Measurements from ENCODE around the gene CACNA2D4. TPM values are rescaled to one million over a fixed set of nuclear protein-coding genes. Genes with fewer than 3 reads are reported as not detected.
A peak's percentile ranks its signal among the peaks of the same experiment; 100 is the strongest.

CACNA2D4 gene
- total and polyA plus RNA-seq, 5 donors = 1.0 to 3.0 (median 1.4) TPM

DNA sequence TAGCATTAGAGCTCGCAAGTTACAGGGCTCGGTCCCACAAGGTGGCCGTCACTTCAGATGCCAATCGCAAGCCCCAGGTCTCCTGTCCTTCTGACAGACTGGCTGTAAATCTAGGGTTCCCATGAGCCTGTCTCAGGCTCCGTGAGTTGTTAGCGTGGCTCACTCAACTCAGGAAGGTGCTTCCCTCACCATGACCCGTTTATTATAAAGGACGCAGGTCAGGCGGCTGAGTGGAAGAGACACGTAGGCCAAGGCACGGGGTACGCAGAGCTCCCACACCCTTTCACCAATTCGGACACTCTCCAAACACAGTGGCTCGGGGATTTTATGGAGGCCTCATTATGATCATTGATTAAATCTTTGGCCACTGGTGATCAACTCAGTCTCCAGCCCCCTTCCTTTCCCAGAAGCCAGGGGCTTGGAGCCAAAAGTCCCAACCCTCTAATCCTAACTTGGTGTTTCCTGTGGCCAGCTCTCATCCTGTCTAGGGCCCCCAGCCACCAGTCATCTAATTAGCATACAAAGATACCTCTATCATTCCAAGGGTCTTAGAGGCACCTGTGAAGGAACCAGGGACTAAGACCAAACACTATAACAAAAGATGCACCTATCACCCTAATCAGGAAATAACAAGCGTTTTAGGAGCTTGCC lies 123.9 kb downstream of the CACNA2D4 start:
- Histone ChIP-seq H3K4me1 (ENCODE audit: control insufficient read depth, insufficient read depth, low read length) (no peaks in the 10 kb centered on the region), H3K4me3 (ENCODE audit: low read length) (no peak overlapping the region), H3K27me3 (ENCODE audit: control insufficient read depth, insufficient read depth) (no peaks in the 10 kb centered on the region), H3K9me3 (ENCODE audit: control insufficient read depth, low read length) (no peaks in the 10 kb centered on the region), H3K27ac (ENCODE audit: low read length) (peak overlapping the region; percentile 31)
- no peak for DNase-seq
- ATAC-seq = no peak
- WGBS = 77% methylated on average over 15 of the region's 15 CpGs
- intact Hi-C loops (cut with DNase I) = loop anchor here in 1 of 4 donors (2.0 kb wide), 1 partner anchor 142 kb away; no protein-coding TSS in a partner anchor

DNA sequence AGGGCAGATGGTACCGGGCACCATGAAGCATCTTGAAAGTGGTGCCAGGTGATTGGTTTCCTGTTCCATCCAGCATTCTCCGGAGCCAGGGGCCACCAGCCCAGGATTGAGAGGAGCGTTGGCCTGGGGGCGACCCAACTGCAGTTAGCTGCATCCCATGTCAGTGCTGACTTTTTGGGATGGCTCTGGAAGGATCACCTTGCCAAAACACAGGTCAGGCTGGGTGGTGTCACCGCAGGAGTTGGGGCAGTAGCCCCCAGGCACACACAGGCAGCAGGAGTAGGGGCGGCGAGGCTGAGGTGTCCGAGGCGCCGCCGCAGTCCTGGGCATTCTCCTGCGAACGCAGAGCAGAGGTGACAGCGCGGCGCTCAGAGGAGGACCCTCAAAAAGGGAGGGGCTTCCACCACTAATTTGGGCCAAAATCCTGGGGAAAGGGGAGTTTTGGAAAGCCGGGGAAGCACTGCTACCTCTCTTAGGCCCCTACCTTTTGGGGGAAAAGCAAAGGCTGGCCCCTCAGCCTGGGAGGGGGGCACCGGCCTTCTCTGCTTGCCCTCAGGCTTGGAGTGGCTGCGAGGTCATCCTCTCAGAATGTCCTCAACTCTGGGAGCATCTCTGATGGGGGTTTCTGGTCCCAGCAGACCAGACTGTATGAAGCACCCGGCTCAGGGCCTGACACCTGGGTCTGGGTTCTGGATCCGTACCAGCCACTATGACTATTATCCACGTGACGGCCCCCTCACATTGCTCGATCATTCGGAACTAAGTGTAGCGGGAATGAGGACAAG lies 124.8 kb downstream of the CACNA2D4 start:
- ATAC-seq = no peak
- Histone ChIP-seq H3K27ac (ENCODE audit: low read length) (peak overlapping the region; percentile 31), H3K27me3 (ENCODE audit: control insufficient read depth, insufficient read depth) (no peaks in the 10 kb centered on the region), H3K4me3 (ENCODE audit: low read length) (no peak overlapping the region), H3K9me3 (ENCODE audit: control insufficient read depth, low read length) (no peaks in the 10 kb centered on the region), H3K4me1 (ENCODE audit: control insufficient read depth, insufficient read depth, low read length) (no peaks in the 10 kb centered on the region)
- intact Hi-C loops (cut with DNase I) = loop anchor here in 1 of 4 donors (2.0 kb wide), 1 partner anchor 141 kb away; no protein-coding TSS in a partner anchor
- 90% methylated on average over 26 of the region's 26 CpGs for WGBS
- no peak for DNase-seq

DNA sequence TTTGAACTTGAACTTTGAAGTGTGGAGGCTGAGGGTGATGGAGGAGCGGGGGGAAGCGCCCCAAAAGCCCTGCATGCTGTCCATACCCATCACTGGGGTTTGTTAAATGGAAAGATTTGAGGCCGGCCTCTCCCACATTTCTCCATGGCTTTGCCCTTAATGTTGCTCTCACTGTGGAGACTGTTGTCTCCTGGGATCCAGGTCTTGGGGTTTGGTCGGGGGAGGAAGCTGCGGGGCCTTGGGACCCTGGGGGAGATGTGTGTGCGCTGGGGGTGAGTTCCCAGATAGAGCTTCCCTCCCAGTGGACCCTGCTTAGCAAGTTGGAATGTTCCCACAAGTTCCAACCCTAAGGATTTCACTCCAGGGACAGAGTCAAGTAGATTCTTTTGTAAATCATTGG lies 126.0 kb downstream of the CACNA2D4 start:
- intact Hi-C loops (cut with DNase I) = no loop called here
- Histone ChIP-seq H3K4me3 (ENCODE audit: low read length) (no peak overlapping the region), H3K27ac (ENCODE audit: low read length) (no peak overlapping the region), H3K9me3 (ENCODE audit: control insufficient read depth, low read length) (no peaks in the 10 kb centered on the region), H3K4me1 (ENCODE audit: control insufficient read depth, insufficient read depth, low read length) (no peaks in the 10 kb centered on the region), H3K27me3 (ENCODE audit: control insufficient read depth, insufficient read depth) (no peaks in the 10 kb centered on the region)
- no peak for DNase-seq
- 71% methylated on average over 6 of the region's 6 CpGs for WGBS
- no peak for ATAC-seq

DNA sequence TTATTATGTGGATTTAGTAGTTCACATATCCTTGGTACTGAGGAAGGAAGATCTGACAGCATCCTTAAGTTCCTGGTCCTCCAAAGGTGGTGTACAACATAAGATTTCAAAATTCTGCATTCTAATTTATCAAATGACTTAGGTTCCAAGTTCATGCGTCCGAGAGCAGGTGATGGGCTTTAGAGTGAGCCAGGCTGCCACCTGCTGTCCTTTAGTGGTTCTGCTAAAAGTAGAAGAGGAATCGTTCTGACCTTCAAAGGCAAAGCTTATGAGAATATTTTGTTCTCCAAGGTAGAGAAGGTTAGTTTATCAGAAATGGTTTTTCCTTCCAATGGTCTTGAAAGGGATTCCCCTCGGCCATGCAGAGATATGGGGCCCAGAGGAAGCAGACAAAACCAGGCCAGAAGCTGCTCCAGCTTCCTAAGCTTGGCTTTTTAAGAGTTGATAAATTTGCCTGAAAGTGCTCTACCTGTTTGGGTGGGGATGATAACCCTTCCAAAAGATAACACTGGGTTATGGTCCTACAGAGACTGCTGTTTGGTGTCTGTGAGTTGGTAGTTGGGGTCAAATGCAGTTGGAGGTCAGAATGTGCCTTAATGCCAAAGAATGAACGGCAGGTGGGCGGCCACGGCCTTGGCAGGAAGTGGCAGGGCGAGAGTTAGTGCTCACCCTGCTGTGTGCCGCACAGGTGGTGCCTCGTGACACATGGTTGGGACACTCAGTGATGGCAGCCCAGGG lies 127.2 kb downstream of the CACNA2D4 start:
- ATAC-seq (peak in 1 of 2 donors; percentile 20), DNase-seq (peak in 2 of 3 donors; percentile 59 to 83)
- intact Hi-C loops (cut with DNase I) = loop anchor here in 3 of 4 donors (2.0 kb wide), 1 partner anchor 138 kb away; no protein-coding TSS in a partner anchor
- 46% methylated on average over 10 of the region's 10 CpGs for WGBS
- Histone ChIP-seq H3K27me3 (ENCODE audit: control insufficient read depth, insufficient read depth) (no peaks in the 10 kb centered on the region), H3K4me3 (ENCODE audit: low read length) (no peak overlapping the region), H3K9me3 (ENCODE audit: control insufficient read depth, low read length) (no peaks in the 10 kb centered on the region), H3K27ac (ENCODE audit: low read length) (no peak overlapping the region), H3K4me1 (ENCODE audit: control insufficient read depth, insufficient read depth, low read length) (no peaks in the 10 kb centered on the region)

DNA sequence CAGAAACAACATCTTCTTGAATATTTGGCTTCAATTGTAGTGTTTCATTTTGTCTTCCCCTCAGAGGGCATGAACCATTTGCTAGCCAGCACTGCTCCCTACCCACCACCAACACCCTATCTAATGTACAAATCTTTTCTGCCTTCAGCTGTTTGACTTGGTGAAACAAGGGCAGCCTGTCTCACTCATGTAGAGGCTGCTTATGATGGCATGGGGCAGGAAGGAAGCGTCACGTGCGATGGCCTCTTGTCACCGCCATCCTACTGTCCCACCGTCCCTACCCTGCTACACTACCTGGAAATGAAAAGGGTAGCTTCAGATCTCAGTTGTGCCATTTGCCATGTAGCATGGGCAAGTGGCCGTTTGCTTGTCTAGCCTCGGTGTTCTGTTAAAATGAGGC lies 128.0 kb downstream of the CACNA2D4 start:
- no peak overlapping the region for H3K4me3 ChIP-seq (ENCODE audit: low read length)
- no peak for DNase-seq
- WGBS = 70% methylated on average over 7 of the region's 7 CpGs
- H3K9me3 ChIP-seq (ENCODE audit: control insufficient read depth, low read length) = no peaks in the 10 kb centered on the region
- peak in 1 of 2 donors; percentile 4 for ATAC-seq
- intact Hi-C loops (cut with DNase I) = loop anchor here in 3 of 4 donors (2.0 kb wide), 1 partner anchor 138 kb away; no protein-coding TSS in a partner anchor
- H3K27ac ChIP-seq (ENCODE audit: low read length) = no peak overlapping the region
- H3K27me3 ChIP-seq (ENCODE audit: control insufficient read depth, insufficient read depth) = no peaks in the 10 kb centered on the region
- H3K4me1 ChIP-seq (ENCODE audit: control insufficient read depth, insufficient read depth, low read length) = no peaks in the 10 kb centered on the region

DNA sequence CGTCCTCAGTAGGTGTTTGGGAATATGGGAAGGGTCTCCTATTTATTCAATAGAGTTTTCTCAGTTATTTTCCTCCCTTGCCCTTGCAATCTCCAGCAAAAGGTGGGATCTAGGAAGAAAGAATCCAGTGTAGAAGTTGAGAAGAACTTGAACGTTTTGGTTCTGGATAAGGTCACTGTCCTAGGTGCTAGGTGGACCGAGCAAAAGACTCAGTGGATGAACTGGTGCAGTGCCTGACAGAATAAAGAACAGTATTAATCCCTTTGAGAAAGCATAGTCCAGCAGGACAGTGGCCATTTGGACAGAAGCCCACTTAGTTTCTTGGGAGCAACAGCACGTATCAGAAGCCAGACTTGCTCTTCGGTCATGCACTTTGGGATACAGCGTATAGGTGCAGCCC lies 130.7 kb downstream of the CACNA2D4 start:
- DNase-seq (no peak), ATAC-seq (peak in 1 of 2 donors; percentile 5)
- WGBS = 67% methylated on average over 6 of the region's 6 CpGs
- Histone ChIP-seq H3K27ac (ENCODE audit: low read length) (no peak overlapping the region), H3K4me3 (ENCODE audit: low read length) (no peak overlapping the region), H3K9me3 (ENCODE audit: control insufficient read depth, low read length) (no peaks in the 10 kb centered on the region), H3K4me1 (ENCODE audit: control insufficient read depth, insufficient read depth, low read length) (no peaks in the 10 kb centered on the region), H3K27me3 (ENCODE audit: control insufficient read depth, insufficient read depth) (no peaks in the 10 kb centered on the region)
- intact Hi-C loops (cut with DNase I) = no loop called here

DNA sequence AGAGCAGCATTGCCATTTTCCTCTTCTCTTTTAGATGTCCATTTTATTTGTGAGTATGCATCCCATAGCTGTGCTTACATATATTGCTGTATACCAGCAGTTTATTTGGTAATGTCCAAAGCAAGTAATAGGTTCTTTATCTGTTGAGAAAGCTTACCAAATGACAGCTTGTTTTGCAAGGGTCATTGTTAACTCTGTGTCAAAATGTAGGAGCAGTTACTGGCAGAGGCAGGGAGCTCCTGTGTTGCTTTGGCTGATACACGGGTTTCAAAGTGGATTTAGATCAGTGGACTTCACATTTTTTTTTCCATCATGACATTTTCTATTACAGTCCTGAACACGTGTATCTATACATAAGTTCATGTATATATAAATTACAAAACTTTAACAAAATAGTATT lies 136.2 kb downstream of the CACNA2D4 start:
- no peaks in the 10 kb centered on the region for H3K27me3 ChIP-seq (ENCODE audit: control insufficient read depth, insufficient read depth)
- 58% methylated on average over 2 of the region's 2 CpGs for WGBS
- ATAC-seq (no peak), DNase-seq (no peak)
- intact Hi-C loops (cut with DNase I) = no loop called here
- H3K4me1 ChIP-seq (ENCODE audit: control insufficient read depth, insufficient read depth, low read length) = peaks cover 4% of the 10 kb centered on the region
- no peak overlapping the region for H3K27ac ChIP-seq (ENCODE audit: low read length)
- H3K9me3 ChIP-seq (ENCODE audit: control insufficient read depth, low read length) = no peaks in the 10 kb centered on the region
- H3K4me3 ChIP-seq (ENCODE audit: low read length) = no peak overlapping the region

DNA sequence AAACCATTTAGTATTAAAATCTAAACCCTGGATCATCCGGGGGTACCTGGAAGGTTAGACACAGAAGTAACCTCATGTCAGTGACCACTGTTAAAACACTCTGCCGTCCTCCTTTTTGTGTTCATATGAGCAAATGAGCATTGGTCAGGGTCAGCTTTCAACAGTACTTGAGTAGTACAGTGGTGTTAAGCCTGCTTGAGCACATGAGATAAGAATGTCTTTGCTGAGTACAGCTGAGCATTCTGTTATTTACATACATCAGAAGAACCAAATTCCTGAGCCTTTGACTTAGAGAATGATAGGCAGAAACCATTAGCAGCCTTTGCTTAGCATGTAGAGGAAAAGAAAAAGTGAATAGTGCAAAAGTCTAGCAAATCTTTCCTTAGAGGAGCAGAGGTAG lies 136.7 kb downstream of the CACNA2D4 start:
- Histone ChIP-seq H3K4me3 (ENCODE audit: low read length) (no peak overlapping the region), H3K4me1 (ENCODE audit: control insufficient read depth, insufficient read depth, low read length) (peaks cover 4% of the 10 kb centered on the region), H3K9me3 (ENCODE audit: control insufficient read depth, low read length) (no peaks in the 10 kb centered on the region), H3K27ac (ENCODE audit: low read length) (no peak overlapping the region), H3K27me3 (ENCODE audit: control insufficient read depth, insufficient read depth) (no peaks in the 10 kb centered on the region)
- 53% methylated on average over 2 of the region's 2 CpGs for WGBS
- DNase-seq = no peak
- ATAC-seq = no peak
- intact Hi-C loops (cut with DNase I) = no loop called here

DNA sequence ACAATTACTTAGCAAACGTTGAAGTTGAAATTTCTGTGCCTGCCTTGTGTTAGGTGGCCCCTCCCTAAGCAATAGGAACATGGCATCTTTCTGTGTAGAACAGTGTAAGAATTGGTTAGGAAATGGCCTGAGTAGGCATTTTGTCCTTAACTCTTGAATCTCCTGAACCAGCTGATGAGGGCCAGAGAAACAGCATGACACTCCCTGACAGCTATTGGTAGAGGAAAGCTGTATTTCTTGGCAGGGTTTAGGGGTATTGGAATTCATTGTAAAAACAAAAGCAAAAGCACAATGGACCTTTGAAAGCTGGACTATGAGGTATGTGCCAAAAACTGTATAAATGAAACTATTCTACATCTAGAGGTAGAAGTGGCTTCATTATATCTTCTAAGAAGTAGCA lies 138.7 kb downstream of the CACNA2D4 start:
- WGBS = 37% methylated on average over 1 of the region's 1 CpG
- peak overlapping the region; percentile 42 for H3K27ac ChIP-seq (ENCODE audit: low read length)
- no peaks in the 10 kb centered on the region for H3K9me3 ChIP-seq (ENCODE audit: control insufficient read depth, low read length)
- DNase-seq (no peak), ATAC-seq (peak; percentile 78 to 85)
- H3K4me3 ChIP-seq (ENCODE audit: low read length) = no peak overlapping the region
- no peaks in the 10 kb centered on the region for H3K27me3 ChIP-seq (ENCODE audit: control insufficient read depth, insufficient read depth)
- H3K4me1 ChIP-seq (ENCODE audit: control insufficient read depth, insufficient read depth, low read length) = peaks cover 13% of the 10 kb centered on the region
- intact Hi-C loops (cut with DNase I) = loop anchor here in 1 of 4 donors (10.0 kb wide), 1 partner anchor 65 kb away; no protein-coding TSS in a partner anchor

DNA sequence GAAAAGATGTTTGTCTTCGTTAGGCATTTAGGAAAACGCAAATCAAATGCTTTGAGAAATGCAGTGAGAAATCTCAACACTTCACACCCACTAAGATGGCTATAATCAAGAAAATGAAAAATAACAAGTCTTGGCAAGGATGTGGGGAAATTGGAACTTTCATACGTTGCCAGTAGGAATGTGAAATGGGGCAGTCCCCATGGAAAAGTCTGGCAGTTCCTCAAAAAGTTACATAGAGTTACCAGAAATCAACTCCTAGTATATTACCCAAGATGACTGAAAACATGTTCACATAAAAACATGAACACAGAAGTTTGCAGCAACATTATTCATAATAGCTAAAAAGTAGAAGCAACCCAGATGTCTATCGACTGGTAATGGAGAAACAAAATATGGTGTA lies 139.5 kb downstream of the CACNA2D4 start:
- ATAC-seq = peak in 1 of 2 donors; percentile 53
- 63% methylated on average over 4 of the region's 4 CpGs for WGBS
- intact Hi-C loops (cut with DNase I) = loop anchor here in 1 of 4 donors (10.0 kb wide), 1 partner anchor 64 kb away; no protein-coding TSS in a partner anchor
- no peaks in the 10 kb centered on the region for H3K27me3 ChIP-seq (ENCODE audit: control insufficient read depth, insufficient read depth)
- DNase-seq = no peak
- no peak overlapping the region for H3K27ac ChIP-seq (ENCODE audit: low read length)
- H3K4me3 ChIP-seq (ENCODE audit: low read length) = no peak overlapping the region
- peaks cover 13% of the 10 kb centered on the region for H3K4me1 ChIP-seq (ENCODE audit: control insufficient read depth, insufficient read depth, low read length)
- H3K9me3 ChIP-seq (ENCODE audit: control insufficient read depth, low read length) = no peaks in the 10 kb centered on the region

All from right cardiac atrium (tissue), 5 donors.